HEK293 (cell line): ENCODE data around the gene NMT2.

Source experiments
- CTCF ChIA-PET: fragments of 350-600 bp; formaldehyde crosslinking; extraction: SDS; loops from one replicate; lab custom pipeline; 2021; ENCODE audit warnings: antibody characterized with exemption; lab: Yijun Ruan, JAX
- POLR2A ChIA-PET: fragments of 300-600 bp; formaldehyde crosslinking; extraction: SDS; loops from one replicate; lab custom pipeline; 2020; ENCODE audit warnings: antibody characterized with exemption, inconsistent platforms; lab: Yijun Ruan, JAX
- H3K27ac ChIP-seq: fragments of 200-500 bp; sonication (Bioruptor generic); 2 replicates; pipeline ENCODE4 v1.5.1; 2014; ENCODE audit warnings: low read depth, low read length, control low read depth, inconsistent platforms; ENCODE audit errors: extremely low read depth
- H3K36me3 ChIP-seq, 2 experiments: fragments of 200-500 bp in 1 of 2; sonication (Bioruptor generic) in 1 of 2; 1 replicate in 1 of 2; 2 replicates in 1 of 2; pipeline ENCODE4 v1.5.1; 2014 to 2017; ENCODE audit warnings: inconsistent platforms in 2 of 2, low read length in 2 of 2; ENCODE audit not compliant: control insufficient read depth in 2 of 2, insufficient read depth in 1 of 2
- H3K4me1 ChIP-seq: fragments of 200-500 bp; sonication (Bioruptor generic); 2 replicates; pipeline ENCODE4 v1.5.1; 2014; ENCODE audit warnings: mild to moderate bottlenecking, low read length, inconsistent platforms; ENCODE audit not compliant: control insufficient read depth, insufficient read depth
- H3K4me3 ChIP-seq: 2 replicates; pipeline ENCODE4 v1.5.1; 2011; ENCODE audit warnings: low read depth, mild to moderate bottlenecking, control low read depth, low read length, moderate library complexity
- H3K9me3 ChIP-seq: fragments of 200-500 bp; sonication (Bioruptor generic); 2 replicates; pipeline ENCODE4 v1.5.1; 2014; ENCODE audit warnings: low read depth, low read length, inconsistent platforms; ENCODE audit not compliant: control insufficient read depth, insufficient read depth
- ZBTB8A ChIP-seq: fragments of 450-650 bp; formaldehyde crosslinking; IDR thresholded peaks from 2 replicates; pipeline ENCODE4 v1.5.1; 2016; ENCODE audit warnings: missing biosample characterization, missing genetic modification characterization
- ZIC2 ChIP-seq: fragments of 450-650 bp; formaldehyde crosslinking; IDR thresholded peaks from 2 replicates; pipeline ENCODE4 v1.5.1; 2016; ENCODE audit warnings: missing biosample characterization, missing genetic modification characterization
- ZNF211 ChIP-seq: fragments of 450-650 bp; formaldehyde crosslinking; IDR thresholded peaks from 2 replicates; pipeline ENCODE4 v1.5.1; 2016; ENCODE audit warnings: low read depth, missing biosample characterization, missing genetic modification characterization
- ZNF266 ChIP-seq: fragments of 450-650 bp; formaldehyde crosslinking; IDR thresholded peaks from 2 replicates; pipeline ENCODE4 v1.5.1; 2016; ENCODE audit warnings: missing biosample characterization, missing genetic modification characterization, low read depth
- ZNF664 ChIP-seq: fragments of 450-650 bp; formaldehyde crosslinking; IDR thresholded peaks from 2 replicates; pipeline ENCODE4 v1.5.1; 2016; ENCODE audit warnings: missing biosample characterization, missing genetic modification characterization
- ZNF768 ChIP-seq: fragments of 450-650 bp; formaldehyde crosslinking; IDR thresholded peaks from 2 replicates; pipeline ENCODE4 v1.5.1; 2018; ENCODE audit warnings: missing biosample characterization, mild to moderate bottlenecking, missing genetic modification characterization
- ZSCAN5A ChIP-seq: fragments of 450-650 bp; formaldehyde crosslinking; IDR thresholded peaks from 2 replicates; pipeline ENCODE4 v1.5.1; 2016; ENCODE audit warnings: missing biosample characterization, missing genetic modification characterization
- TF ChIP-seq, protein P1 (sequence below): fragments of 450-650 bp; IDR thresholded peaks from 2 replicates; pipeline ENCODE4 v1.5.1; 2018; ENCODE audit warnings: missing biosample characterization, missing genetic modification characterization
- TF ChIP-seq, protein P2 (sequence below): fragments of 450-650 bp; formaldehyde crosslinking; conservative IDR thresholded peaks from 2 replicates; pipeline ENCODE4 v1.5.1; 2016; ENCODE audit warnings: low read depth, missing biosample characterization, missing genetic modification characterization

Gene NMT2

DNA sequence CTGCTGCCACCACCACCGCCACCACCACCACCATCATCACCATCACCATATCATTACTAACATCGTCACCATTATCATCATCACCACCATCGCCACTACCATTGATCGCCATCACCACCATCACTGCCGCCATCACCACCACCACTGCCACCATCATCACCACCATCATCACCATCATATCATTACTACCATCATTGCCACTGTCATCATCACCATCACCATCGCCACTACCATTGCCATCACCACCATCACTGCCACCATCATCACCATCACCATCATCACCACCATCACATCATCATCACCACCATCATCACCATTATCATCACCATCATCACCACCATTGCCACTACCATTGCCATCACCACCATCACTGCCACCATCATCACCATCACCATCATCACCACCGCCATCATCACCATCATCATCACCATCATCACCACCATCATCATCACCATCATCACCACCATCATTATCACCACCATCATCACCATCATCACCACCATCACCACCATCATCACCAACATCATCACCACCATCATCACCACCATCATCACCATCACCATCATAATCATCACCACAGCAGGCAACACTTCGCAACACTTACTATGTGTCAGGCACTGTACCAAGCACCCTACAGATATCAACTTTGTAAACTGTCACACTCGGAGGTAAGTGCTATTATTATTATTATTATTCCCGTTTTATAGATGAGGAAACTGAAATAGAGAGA lies 19.3 kb downstream of the NMT2 start (continued):
- no peak for TF ChIP-seq ZNF266 (tag by site-specific recombination)
- 0 out of 2 replicates have a peak, but pooled peaks have one; percentile 11 for TF ChIP-seq ZNF211 (tag by site-specific recombination)

- Histone ChIP-seq H3K4me3 (no peak overlapping the region), H3K27ac (no peak overlapping the region), H3K36me3 (no peaks in the 10 kb centered on the region), H3K4me1 (no peaks in the 10 kb centered on the region), H3K9me3 (no peaks in the 10 kb centered on the region)
- POLR2A ChIA-PET: no interaction called here
- TF ChIP-seq ZNF664 (tag by site-specific recombination) (peak; percentile 56), ZBTB8A (no peak), ZNF768 (tag by site-specific recombination) (peak; percentile 62)
- TF ChIP-seq, protein P1, sequence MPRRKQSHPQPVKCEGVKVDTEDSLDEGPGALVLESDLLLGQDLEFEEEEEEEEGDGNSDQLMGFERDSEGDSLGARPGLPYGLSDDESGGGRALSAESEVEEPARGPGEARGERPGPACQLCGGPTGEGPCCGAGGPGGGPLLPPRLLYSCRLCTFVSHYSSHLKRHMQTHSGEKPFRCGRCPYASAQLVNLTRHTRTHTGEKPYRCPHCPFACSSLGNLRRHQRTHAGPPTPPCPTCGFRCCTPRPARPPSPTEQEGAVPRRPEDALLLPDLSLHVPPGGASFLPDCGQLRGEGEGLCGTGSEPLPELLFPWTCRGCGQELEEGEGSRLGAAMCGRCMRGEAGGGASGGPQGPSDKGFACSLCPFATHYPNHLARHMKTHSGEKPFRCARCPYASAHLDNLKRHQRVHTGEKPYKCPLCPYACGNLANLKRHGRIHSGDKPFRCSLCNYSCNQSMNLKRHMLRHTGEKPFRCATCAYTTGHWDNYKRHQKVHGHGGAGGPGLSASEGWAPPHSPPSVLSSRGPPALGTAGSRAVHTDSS (tag by site-specific recombination): no peak
- TF ChIP-seq, protein P2, sequence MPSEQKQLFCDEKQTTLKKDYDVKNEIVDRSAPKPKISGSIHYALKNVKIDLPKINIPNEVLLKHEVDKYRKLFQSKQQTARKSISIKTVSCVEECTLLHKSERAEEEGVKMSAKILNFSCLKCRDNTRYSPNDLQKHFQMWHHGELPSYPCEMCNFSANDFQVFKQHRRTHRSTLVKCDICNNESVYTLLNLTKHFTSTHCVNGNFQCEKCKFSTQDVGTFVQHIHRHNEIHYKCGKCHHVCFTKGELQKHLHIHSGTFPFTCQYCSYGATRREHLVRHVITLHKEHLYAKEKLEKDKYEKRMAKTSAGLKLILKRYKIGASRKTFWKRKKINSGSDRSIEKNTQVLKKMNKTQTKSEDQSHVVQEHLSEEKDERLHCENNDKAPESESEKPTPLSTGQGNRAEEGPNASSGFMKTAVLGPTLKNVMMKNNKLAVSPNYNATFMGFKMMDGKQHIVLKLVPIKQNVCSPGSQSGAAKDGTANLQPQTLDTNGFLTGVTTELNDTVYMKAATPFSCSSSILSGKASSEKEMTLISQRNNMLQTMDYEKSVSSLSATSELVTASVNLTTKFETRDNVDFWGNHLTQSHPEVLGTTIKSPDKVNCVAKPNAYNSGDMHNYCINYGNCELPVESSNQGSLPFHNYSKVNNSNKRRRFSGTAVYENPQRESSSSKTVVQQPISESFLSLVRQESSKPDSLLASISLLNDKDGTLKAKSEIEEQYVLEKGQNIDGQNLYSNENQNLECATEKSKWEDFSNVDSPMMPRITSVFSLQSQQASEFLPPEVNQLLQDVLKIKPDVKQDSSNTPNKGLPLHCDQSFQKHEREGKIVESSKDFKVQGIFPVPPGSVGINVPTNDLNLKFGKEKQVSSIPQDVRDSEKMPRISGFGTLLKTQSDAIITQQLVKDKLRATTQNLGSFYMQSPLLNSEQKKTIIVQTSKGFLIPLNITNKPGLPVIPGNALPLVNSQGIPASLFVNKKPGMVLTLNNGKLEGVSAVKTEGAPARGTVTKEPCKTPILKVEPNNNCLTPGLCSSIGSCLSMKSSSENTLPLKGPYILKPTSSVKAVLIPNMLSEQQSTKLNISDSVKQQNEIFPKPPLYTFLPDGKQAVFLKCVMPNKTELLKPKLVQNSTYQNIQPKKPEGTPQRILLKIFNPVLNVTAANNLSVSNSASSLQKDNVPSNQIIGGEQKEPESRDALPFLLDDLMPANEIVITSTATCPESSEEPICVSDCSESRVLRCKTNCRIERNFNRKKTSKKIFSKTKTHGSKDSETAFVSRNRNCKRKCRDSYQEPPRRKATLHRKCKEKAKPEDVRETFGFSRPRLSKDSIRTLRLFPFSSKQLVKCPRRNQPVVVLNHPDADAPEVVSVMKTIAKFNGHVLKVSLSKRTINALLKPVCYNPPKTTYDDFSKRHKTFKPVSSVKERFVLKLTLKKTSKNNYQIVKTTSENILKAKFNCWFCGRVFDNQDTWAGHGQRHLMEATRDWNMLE (tag by site-specific recombination): no peak
- CTCF ChIA-PET: interaction anchor here (0.6 kb wide), 1 partner anchor 26 kb away, joined by 3 read pairs; no protein-coding TSS in a partner anchor
Measured at GRCh38 chr10:15147594-15148392, 20.7 kb downstream of the NMT2 start.

DNA sequence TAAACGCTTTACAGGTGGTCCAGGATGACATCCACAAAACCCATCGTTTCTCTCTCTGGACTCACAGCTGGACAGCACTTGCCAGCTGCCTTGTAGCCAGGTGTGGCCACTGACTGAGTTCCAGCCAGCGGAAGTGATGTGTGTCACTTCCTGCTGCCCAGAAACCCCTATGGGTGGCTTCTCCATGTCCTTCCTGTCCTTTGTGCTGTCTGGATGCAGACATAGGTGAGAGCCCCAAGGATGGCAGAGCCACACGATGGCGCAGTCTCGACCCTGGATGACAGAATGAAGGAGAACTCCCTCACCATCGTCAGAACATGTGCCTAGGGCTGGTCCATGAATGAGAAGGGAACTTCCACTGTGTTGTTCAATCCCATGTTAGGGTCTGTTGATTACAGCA lies 22.1 kb downstream of the NMT2 start:
- POLR2A ChIA-PET: interaction anchor here (1.5 kb wide), 1 partner anchor 21 kb away, joined by 3 read pairs; no protein-coding TSS in a partner anchor
- H3K27ac ChIP-seq: no peak overlapping the region
- CTCF ChIA-PET: interaction anchor here (0.6 kb wide), 1 partner anchor 110 kb away, joined by 3 read pairs; no protein-coding TSS in a partner anchor

More for the DNA sequence above, 22.1 kb downstream of the NMT2 start:
- TF ChIP-seq ZSCAN5A (tag by site-specific recombination) (no peak), ZIC2 (0 out of 2 replicates have a peak, but pooled peaks have one; percentile 7)
- H3K4me3 ChIP-seq: no peak overlapping the region
- H3K36me3 ChIP-seq: no peaks in the 10 kb centered on the region
- H3K9me3 ChIP-seq: no peaks in the 10 kb centered on the region
- peaks cover 8% of the 10 kb centered on the region; the same call in 1 of the 2 replicates for H3K4me1 ChIP-seq
